ENCODE measurements around the gene SCN8A. TPM values are rescaled to one million over a fixed set of nuclear protein-coding genes. Genes with fewer than 3 reads are reported as not detected.

SCN8A gene
- total RNA-seq, 1 experiment from 2014 or later = 5.4 TPM

GRCh38 chr12:51592034-51592705 is 1.1 kb downstream of the SCN8A start:
- TF ChIP-seq EZH2 (IDR thresholded peaks at IDR 0.05; ENCODE audit: borderline replicate concordance, low read depth, low read length, poor library complexity, severe bottlenecking) (no peak), CTCF (conservative IDR thresholded peaks at IDR 0.05; ENCODE audit: low read depth, low read length) (no peak)
- BruUV-seq (replicated peaks) = no TSS peak
- Histone ChIP-seq H3K4me3 (ENCODE audit: low read depth, low read length, poor library complexity, severe bottlenecking) (peak overlapping the region; percentile 71), H3K27ac (ENCODE audit: low read depth, low read length, poor library complexity, severe bottlenecking) (no peak overlapping the region), H3K36me3 (ENCODE audit: insufficient read depth, low read length, poor library complexity, severe bottlenecking) (no peaks in the 10 kb centered on the region), H3K9me3 (ENCODE audit: low read depth, low read length, poor library complexity, severe bottlenecking) (no peaks in the 10 kb centered on the region), H3K4me1 (ENCODE audit: insufficient read depth, low read length, poor library complexity, severe bottlenecking) (peaks cover 18% of the 10 kb centered on the region), H3K27me3 (replicated peaks; ENCODE audit: insufficient read depth, low read depth, low read length, poor library complexity) (no peaks in the 10 kb centered on the region)
- intact Hi-C loops (cut with micrococcal nuclease; ENCODE audit: unreplicated experiment) = no loop called here
- peak; percentile 11 for DNase-seq (ENCODE audit: low spot score)
- POLR2A ChIA-PET (ENCODE audit: low non-redundant PET) = no interaction called here
- CTCF ChIA-PET = no interaction called here

GRCh38 chr12:51593021-51593420 is 2.0 kb downstream of the SCN8A start:
- POLR2A ChIA-PET (ENCODE audit: low non-redundant PET) = no interaction called here
- Histone ChIP-seq H3K27ac (ENCODE audit: low read depth, low read length, poor library complexity, severe bottlenecking) (no peak overlapping the region), H3K27me3 (replicated peaks; ENCODE audit: insufficient read depth, low read depth, low read length, poor library complexity) (no peaks in the 10 kb centered on the region), H3K4me1 (ENCODE audit: insufficient read depth, low read length, poor library complexity, severe bottlenecking) (peaks cover 19% of the 10 kb centered on the region), H3K36me3 (ENCODE audit: insufficient read depth, low read length, poor library complexity, severe bottlenecking) (no peaks in the 10 kb centered on the region), H3K9me3 (ENCODE audit: low read depth, low read length, poor library complexity, severe bottlenecking) (no peaks in the 10 kb centered on the region), H3K4me3 (ENCODE audit: low read depth, low read length, poor library complexity, severe bottlenecking) (no peak overlapping the region)
- CTCF ChIA-PET = no interaction called here
- intact Hi-C loops (cut with micrococcal nuclease; ENCODE audit: unreplicated experiment) = no loop called here
- TF ChIP-seq CTCF (conservative IDR thresholded peaks at IDR 0.05; ENCODE audit: low read depth, low read length) (no peak), EZH2 (IDR thresholded peaks at IDR 0.05; ENCODE audit: borderline replicate concordance, low read depth, low read length, poor library complexity, severe bottlenecking) (no peak)
- no TSS peak for BruUV-seq (replicated peaks)
- no peak for DNase-seq (ENCODE audit: low spot score)

GRCh38 chr12:51593539-51593938 is 2.5 kb downstream of the SCN8A start:
- H3K4me1 ChIP-seq (ENCODE audit: insufficient read depth, low read length, poor library complexity, severe bottlenecking) = peaks cover 23% of the 10 kb centered on the region
- no peak overlapping the region for H3K27ac ChIP-seq (ENCODE audit: low read depth, low read length, poor library complexity, severe bottlenecking)
- peak; percentile 59 for DNase-seq (ENCODE audit: low spot score)
- intact Hi-C loops (cut with micrococcal nuclease; ENCODE audit: unreplicated experiment) = no loop called here
- ChIA-PET POLR2A (ENCODE audit: low non-redundant PET) (no interaction called here), CTCF (no interaction called here)
- no peak for TF ChIP-seq CTCF (conservative IDR thresholded peaks at IDR 0.05; ENCODE audit: low read depth, low read length)
- no peak for TF ChIP-seq EZH2 (IDR thresholded peaks at IDR 0.05; ENCODE audit: borderline replicate concordance, low read depth, low read length, poor library complexity, severe bottlenecking)
- H3K9me3 ChIP-seq (ENCODE audit: low read depth, low read length, poor library complexity, severe bottlenecking) = no peaks in the 10 kb centered on the region
- no peak overlapping the region for H3K4me3 ChIP-seq (ENCODE audit: low read depth, low read length, poor library complexity, severe bottlenecking)
- H3K27me3 ChIP-seq (replicated peaks; ENCODE audit: insufficient read depth, low read depth, low read length, poor library complexity) = no peaks in the 10 kb centered on the region
- BruUV-seq (replicated peaks) = no TSS peak
- no peaks in the 10 kb centered on the region for H3K36me3 ChIP-seq (ENCODE audit: insufficient read depth, low read length, poor library complexity, severe bottlenecking)

Measured in A673 (cell line).